SU-DHL-6 (cell line): ENCODE data around the gene HSD17B4.

Experiments
- H2AFZ ChIP-seq: fragments of 200-600 bp; sonication (generic); 2 replicates; pipeline ENCODE4 v1.6.1; 2014; ENCODE audit warnings: low read depth, mild to moderate bottlenecking, moderate library complexity, mixed read lengths, antibody characterized with exemption, low read length; ENCODE audit not compliant: severe bottlenecking
- H3F3A ChIP-seq: fragments of 200-600 bp; shearing (Covaris generic); 2 replicates; pipeline ENCODE4 v1.6.0; 2016; ENCODE audit warnings: antibody characterized with exemption, mild to moderate bottlenecking; ENCODE audit not compliant: insufficient read depth
- H3K27ac ChIP-seq: fragments of 200-600 bp; sonication (generic); 2 replicates; pipeline ENCODE4 v1.5.1; 2016; ENCODE audit warnings: low read depth, mild to moderate bottlenecking, low read length, moderate library complexity, mixed read lengths
- H3K27me3 ChIP-seq: fragments of 200-600 bp; sonication (generic), shearing (Covaris generic); 2 replicates; pipeline ENCODE4 v1.6.0; 2014; ENCODE audit warnings: mild to moderate bottlenecking, low read length
- H3K36me3 ChIP-seq: fragments of 200-600 bp; sonication (generic); 2 replicates; pipeline ENCODE4 v1.6.1; 2014; ENCODE audit warnings: mild to moderate bottlenecking, low read length, mixed read lengths
- H3K4me2 ChIP-seq: fragments of 300-600, 200-600 bp; shearing (Covaris generic), sonication (generic); 2 replicates; pipeline ENCODE4 v1.6.0; 2014; ENCODE audit warnings: low read length, low read depth, mild to moderate bottlenecking; ENCODE audit not compliant: poor library complexity, severe bottlenecking
- H3K4me3 ChIP-seq: fragments of 200-600 bp; sonication (generic); 2 replicates; pipeline ENCODE4 v1.5.1; 2014; ENCODE audit warnings: antibody characterized with exemption, low read length, mild to moderate bottlenecking, mixed read lengths; ENCODE audit not compliant: insufficient read depth, poor library complexity, severe bottlenecking
- H3K79me2 ChIP-seq: fragments of 200-600 bp; sonication (generic); 2 replicates; pipeline ENCODE4 v1.6.1; 2014; ENCODE audit warnings: mild to moderate bottlenecking, low read length, moderate library complexity; ENCODE audit not compliant: insufficient read depth
- H3K9ac ChIP-seq: fragments of 200-600 bp; sonication (generic); 2 replicates; pipeline ENCODE4 v1.7.0; 2014; ENCODE audit warnings: mild to moderate bottlenecking, low read length
- H3K9me2 ChIP-seq: fragments of 200-600 bp; sonication (generic); replicated peaks from 2 replicates; pipeline ENCODE4 v1.6.1; 2014; ENCODE audit warnings: low read length; ENCODE audit not compliant: insufficient read depth
- H3K9me3 ChIP-seq: fragments of 200-600 bp; sonication (generic); 2 replicates; pipeline ENCODE4 v1.6.1; 2014; ENCODE audit warnings: low read length, mixed read lengths; ENCODE audit not compliant: insufficient read depth
- H4K20me1 ChIP-seq: fragments of 200-600 bp; sonication (generic); 2 replicates; pipeline ENCODE4 v1.6.1; 2014; ENCODE audit warnings: low read depth, mild to moderate bottlenecking, antibody characterized with exemption, low read length, moderate library complexity, mixed read lengths
- EZH2phosphoT487 ChIP-seq: fragments of 200-600 bp; sonication (generic), shearing (Covaris generic); conservative IDR thresholded peaks from 2 replicates; pipeline ENCODE4 v1.6.1; 2018; ENCODE audit warnings: mild to moderate bottlenecking, antibody characterized with exemption, low read length, moderate library complexity, mixed read lengths
- TF ChIP-seq, protein P1 (sequence below): fragments of 200-600 bp; sonication (generic); IDR thresholded peaks from one replicate; pipeline ENCODE4 v1.5.1; 2017; ENCODE audit warnings: antibody characterized with exemption, mild to moderate bottlenecking, low read length, moderate library complexity; ENCODE audit not compliant: insufficient read depth, poor library complexity, severe bottlenecking

The HSD17B4 gene

DNA sequence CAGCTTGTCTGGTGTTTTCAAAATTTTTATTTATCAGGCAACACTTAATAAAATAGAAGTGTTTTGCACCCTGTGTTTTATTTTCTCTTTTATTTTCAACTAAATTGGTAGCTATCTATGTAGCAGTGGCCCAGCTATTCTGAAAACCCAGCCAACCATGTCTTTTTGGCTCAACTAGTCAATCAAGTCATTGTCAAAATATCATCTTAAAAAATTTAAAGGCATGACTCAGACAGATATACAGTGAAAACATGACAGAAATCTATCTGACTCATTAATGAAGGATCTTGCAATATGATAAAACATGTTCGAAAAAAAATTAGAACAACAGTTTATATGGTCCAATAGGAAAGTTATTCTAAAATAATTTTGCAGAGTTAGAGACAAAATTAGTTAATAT lies 75.1 kb downstream of the HSD17B4 start:
- Histone ChIP-seq H3K36me3 (peaks cover 30% of the 10 kb centered on the region; the same call in 1 of the 2 replicates), H3K79me2 (no peaks in the 10 kb centered on the region), H3K4me2 (no peak overlapping the region), H3K27ac (no peak overlapping the region), H3F3A (no peaks in the 10 kb centered on the region), H3K9me2 (no peaks in the 10 kb centered on the region), H3K9me3 (no peaks in the 10 kb centered on the region), H3K27me3 (no peaks in the 10 kb centered on the region), H4K20me1 (no peaks in the 10 kb centered on the region), H2AFZ (no peak overlapping the region), H3K9ac (no peak overlapping the region), H3K4me3 (no peak overlapping the region)
- TF ChIP-seq EZH2phosphoT487 = no peak
- TF ChIP-seq, protein P1, sequence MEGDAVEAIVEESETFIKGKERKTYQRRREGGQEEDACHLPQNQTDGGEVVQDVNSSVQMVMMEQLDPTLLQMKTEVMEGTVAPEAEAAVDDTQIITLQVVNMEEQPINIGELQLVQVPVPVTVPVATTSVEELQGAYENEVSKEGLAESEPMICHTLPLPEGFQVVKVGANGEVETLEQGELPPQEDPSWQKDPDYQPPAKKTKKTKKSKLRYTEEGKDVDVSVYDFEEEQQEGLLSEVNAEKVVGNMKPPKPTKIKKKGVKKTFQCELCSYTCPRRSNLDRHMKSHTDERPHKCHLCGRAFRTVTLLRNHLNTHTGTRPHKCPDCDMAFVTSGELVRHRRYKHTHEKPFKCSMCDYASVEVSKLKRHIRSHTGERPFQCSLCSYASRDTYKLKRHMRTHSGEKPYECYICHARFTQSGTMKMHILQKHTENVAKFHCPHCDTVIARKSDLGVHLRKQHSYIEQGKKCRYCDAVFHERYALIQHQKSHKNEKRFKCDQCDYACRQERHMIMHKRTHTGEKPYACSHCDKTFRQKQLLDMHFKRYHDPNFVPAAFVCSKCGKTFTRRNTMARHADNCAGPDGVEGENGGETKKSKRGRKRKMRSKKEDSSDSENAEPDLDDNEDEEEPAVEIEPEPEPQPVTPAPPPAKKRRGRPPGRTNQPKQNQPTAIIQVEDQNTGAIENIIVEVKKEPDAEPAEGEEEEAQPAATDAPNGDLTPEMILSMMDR = no peak

DNA sequence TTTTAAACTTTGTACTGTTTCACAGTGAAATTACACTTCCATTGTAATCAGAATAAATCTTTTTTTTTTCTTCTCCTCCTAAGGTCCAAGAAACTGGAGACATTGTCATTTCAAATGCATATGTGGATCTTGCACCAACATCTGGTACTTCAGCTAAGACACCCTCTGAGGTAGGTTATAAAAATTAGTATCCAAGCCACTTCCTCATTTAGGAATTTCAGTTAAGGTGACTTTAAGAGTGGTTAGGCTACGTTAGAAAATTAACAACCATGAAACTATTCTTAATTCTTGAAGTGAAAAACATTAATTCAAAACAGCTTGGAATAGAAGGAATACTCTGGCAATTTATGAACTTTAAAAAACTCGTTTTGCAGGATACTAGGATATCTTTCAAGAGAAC lies 77.5 kb downstream of the HSD17B4 start:
- Histone ChIP-seq H3K27me3 (no peaks in the 10 kb centered on the region), H3K4me3 (no peak overlapping the region), H3K4me2 (no peak overlapping the region), H3K27ac (no peak overlapping the region), H3K9ac (no peak overlapping the region), H3K9me2 (no peaks in the 10 kb centered on the region), H4K20me1 (no peaks in the 10 kb centered on the region), H3F3A (no peaks in the 10 kb centered on the region), H3K9me3 (no peaks in the 10 kb centered on the region), H2AFZ (no peak overlapping the region), H3K36me3 (peaks cover 30% of the 10 kb centered on the region; the same call in 1 of the 2 replicates), H3K79me2 (no peaks in the 10 kb centered on the region)
- no peak for TF ChIP-seq EZH2phosphoT487
- TF ChIP-seq, protein P1 = no peak

DNA sequence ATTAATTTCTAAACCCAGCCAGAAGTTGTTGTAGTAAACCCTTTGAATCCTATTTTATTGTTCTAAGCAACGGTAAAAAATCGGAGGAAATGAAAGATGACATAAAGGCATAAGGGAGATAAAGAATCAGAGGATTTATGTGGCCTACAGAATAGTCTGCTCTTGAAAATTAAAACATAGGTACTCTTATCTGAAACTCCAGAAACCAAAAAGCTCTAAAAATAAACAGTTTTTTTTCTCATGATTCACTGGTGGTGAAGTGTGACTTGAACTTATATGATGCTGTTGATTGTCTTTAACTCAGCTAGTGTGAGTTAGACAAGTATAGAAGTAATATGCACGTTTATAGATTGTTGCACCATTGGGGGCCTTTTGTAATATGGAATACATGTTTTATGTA lies 80.3 kb downstream of the HSD17B4 start:
- Histone ChIP-seq H3K27me3 (no peaks in the 10 kb centered on the region), H4K20me1 (no peaks in the 10 kb centered on the region), H3K9ac (no peak overlapping the region), H2AFZ (no peak overlapping the region), H3F3A (no peaks in the 10 kb centered on the region), H3K9me3 (no peaks in the 10 kb centered on the region), H3K4me3 (no peak overlapping the region), H3K79me2 (no peaks in the 10 kb centered on the region), H3K9me2 (no peaks in the 10 kb centered on the region), H3K36me3 (peaks cover 10% of the 10 kb centered on the region; the same call in 1 of the 2 replicates), H3K27ac (no peak overlapping the region), H3K4me2 (no peak overlapping the region)
- TF ChIP-seq, protein P1 = no peak
- no peak for TF ChIP-seq EZH2phosphoT487

DNA sequence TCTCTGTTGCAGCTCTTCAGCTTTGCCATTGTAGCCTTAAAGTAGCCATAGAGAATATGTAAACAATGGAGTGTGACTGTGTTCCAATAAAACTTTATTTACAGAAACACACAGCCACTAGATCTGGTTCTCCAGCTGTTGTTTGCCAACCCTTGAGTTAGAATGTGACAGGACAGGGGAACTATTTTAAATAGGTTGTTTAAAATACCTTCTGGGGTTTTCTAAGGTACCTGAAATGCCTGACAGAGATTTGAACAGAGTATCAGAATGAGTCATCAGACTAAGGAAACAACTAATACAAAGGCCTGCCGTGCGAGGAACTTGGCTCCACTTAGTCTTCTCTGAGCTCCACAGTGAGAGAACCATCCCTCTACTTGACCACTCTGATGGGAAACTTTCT lies 85.4 kb downstream of the HSD17B4 start:
- Histone ChIP-seq H3K27me3 (no peaks in the 10 kb centered on the region), H3F3A (no peaks in the 10 kb centered on the region), H3K36me3 (peaks cover 4% of the 10 kb centered on the region; the same call in 1 of the 2 replicates), H3K4me2 (no peak overlapping the region), H3K79me2 (no peaks in the 10 kb centered on the region), H2AFZ (no peak overlapping the region), H3K9ac (no peak overlapping the region), H3K9me2 (no peaks in the 10 kb centered on the region), H4K20me1 (no peaks in the 10 kb centered on the region), H3K9me3 (no peaks in the 10 kb centered on the region), H3K27ac (no peak overlapping the region), H3K4me3 (no peak overlapping the region)
- TF ChIP-seq, protein P1 = no peak
- TF ChIP-seq EZH2phosphoT487 = no peak
